Daoy (cell line): ENCODE results near the gene IL4R. TPM values are rescaled to one million over a fixed set of nuclear protein-coding genes. Genes with fewer than 3 reads are reported as not detected.
"Not testable (repeated sequence)": the region's sequence is repeated elsewhere in the genome, so short reads cannot be mapped to it uniquely, and the experiment has no call there.

Experiments used
- DNase-seq: peaks from one replicate; pipeline ENCODE4 v3.0.0-alpha.2; 2015; ENCODE audit warnings: low read depth
- total RNA-seq: library from RNA; depleted of rRNA; stranded (reverse); fragments of >200 nt; shearing (Covaris generic); gene quantifications from 2 replicates; pipeline ENCODE4 v1.2.3, GENCODE V29; 2014

Gene IL4R
- total RNA-seq, 1 experiment from 2014 or later = 8.6 TPM

- no peak for DNase-seq
Observed at GRCh38 chr16:27378871-27379481, 65.2 kb downstream of the IL4R start.

GRCh38 chr16:27379919-27380318 is 66.1 kb downstream of the IL4R start:
- no peak for DNase-seq

DNA sequence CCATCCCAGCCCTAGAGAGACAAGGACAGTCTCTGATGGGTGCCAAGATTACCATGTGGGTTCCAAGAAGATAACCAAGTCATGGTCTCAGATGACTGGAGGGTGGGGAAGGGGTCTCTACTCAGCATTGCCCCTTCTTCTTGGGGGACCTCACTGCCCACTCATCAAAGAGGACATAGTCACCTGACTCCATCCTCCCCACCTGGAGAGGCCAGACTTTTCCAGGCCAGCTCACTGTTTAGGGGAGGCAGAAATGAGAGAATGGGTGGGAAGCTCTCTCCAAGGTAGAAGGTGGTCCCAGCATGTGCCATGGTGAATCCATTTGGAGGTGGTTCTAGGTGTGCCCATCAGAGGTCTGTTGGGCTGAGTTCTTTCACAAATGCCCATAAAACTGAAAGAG is 67.5 kb downstream of the IL4R start:
- no peak for DNase-seq

GRCh38 chr16:27381974-27382855 is 68.4 kb downstream of the IL4R start:
- DNase-seq = no peak

DNA sequence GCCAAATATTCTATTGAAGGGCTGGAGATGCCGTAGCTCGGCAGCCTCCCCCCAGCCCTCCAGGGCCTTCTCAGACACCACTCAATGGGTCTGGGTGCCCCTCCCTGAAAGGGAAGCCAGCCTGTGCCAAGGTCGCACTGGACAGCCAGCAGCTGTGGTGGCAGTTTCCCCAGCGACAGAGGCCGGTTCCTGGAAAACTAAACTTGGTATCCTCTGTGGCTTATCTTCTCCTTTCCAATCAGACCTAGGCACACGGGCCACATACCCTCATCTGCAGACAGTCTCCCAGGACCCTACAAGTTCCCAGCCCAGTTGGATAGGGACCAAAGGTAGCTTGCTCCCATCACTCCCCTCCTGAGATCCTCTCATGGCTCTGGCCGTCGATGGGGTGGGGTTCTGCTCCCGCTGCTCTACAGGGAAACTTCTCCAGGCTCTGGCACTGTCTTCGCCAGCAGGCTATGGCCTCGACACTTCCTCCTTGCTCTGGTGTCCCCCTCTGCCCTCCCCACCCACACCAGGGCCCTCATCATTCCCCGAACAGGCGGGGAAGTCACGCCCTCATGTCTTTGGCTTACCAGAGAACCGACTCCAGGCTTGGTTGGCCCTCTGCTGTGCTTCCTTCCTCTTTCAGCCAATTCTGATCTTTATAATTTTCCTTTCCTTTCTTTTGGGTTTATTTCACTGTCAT is 69.9 kb downstream of the IL4R start:
- DNase-seq = no peak

DNA sequence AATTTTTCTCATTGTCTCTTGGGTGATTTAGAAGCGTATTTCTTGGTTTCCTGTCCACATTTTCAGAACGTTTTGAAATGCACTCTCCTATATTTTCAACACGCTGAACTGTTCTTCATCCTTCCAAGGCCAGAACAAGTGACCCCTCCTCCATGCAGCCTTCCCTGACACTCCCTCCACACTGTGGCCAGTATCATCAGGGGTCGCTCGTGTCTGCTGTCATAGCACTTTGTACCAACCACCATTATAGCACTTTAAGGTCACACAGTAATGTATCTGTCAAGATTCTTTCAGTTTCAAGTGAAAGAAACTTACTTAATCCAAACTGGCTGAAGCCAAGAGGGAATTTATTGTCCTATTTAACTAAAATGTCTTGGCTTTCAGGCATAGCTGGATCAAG is 70.7 kb downstream of the IL4R start:
- no peak for DNase-seq

GRCh38 chr16:27385398-27385797 is 71.6 kb downstream of the IL4R start:
- no peak for DNase-seq

- DNase-seq = no peak
Observed at GRCh38 chr16:27386674-27387073, 72.9 kb downstream of the IL4R start.

- no peak for DNase-seq
Observed at GRCh38 chr16:27387724-27388123, 74.0 kb downstream of the IL4R start.

DNA sequence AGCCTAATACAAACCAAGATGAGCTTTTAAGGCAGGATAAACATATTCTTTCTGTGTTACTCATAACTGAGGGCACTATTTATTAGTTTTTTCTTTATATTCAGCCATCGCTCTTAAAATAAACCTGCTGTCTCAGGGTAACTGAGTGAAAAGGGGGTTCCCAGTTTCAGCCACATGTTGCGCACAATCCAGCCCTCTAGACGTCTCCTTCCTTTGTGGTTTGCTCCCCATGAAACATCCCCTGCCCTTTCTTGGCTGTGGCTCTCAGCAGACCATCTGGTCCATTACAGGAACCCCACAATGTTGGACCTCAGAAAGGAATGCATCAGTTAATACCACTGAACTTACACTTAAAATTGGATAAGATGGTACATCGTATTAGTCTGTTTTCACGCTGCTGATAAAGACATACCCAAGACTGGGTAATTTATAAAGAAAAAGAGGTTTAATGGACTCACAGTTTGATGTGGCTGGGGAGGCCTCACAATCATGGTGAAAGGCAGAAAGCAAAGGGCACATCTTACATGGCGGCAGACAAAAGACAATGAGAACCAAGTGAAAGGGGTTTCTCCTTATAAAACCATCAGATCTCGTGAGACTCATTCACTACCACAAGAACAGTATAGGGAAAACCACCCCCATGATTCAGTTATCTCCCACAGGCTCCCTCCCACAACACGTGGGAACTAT is 75.6 kb downstream of the IL4R start:
- DNase-seq = no peak

DNA sequence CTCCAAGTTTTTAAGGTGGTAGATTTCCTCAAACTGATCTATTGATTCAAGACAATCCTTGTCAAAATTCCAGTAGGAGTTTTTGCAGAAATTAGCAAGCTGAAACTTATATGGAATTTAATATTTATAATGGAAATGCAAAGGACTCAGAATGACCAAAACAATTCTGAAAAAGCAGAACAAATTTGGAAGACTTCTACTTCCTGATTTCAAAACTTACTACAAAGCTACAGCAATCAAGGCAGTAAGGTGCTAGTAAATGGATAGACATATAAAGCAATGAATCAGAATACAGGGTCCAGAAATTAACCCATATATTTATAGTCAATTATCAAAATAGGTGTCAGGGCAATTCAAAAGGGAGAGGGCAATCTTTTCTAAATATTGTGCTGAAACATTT is 76.4 kb downstream of the IL4R start:
- no peak for DNase-seq

DNA sequence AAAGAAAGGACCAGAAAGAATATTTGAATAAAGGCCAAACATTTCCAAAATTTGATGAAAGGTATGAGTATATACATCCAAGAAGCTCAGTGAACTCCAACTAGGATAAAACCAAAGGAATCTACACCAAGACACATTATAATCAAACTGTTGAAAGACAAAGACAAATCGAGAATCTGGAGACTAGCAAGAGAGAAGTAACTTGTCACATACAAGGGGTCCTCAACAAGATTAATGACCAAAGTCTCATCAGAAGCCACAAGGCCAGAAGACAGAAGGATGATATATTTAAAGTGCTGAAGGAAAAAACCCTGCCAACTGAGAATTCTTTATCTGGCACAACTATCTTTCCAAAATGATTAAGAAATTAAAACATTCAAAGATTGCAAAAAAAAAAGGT is 78.9 kb downstream of the IL4R start:
- DNase-seq = no peak

DNA sequence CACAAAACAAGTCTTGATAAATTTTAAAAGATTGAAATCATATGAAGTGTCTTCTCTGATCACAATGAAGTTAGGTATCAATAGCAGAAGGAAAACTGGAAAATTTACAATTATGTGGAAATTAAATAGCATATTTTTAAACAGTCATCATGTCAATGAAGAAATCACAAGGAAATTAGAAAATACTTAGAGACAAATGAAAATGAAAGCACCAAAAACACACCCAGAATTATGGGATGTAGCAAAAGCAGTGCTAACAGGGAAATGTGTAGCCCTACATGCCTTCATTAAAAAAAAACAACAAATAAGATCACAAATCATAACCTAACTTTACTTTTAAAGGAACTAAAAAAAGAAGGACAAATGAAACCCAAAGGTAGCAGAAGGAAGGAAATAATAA is 80.7 kb downstream of the IL4R start:
- DNase-seq = no peak

GRCh38 chr16:27398341-27398893 is 84.6 kb downstream of the IL4R start:
- DNase-seq = not testable (repeated sequence)

DNA sequence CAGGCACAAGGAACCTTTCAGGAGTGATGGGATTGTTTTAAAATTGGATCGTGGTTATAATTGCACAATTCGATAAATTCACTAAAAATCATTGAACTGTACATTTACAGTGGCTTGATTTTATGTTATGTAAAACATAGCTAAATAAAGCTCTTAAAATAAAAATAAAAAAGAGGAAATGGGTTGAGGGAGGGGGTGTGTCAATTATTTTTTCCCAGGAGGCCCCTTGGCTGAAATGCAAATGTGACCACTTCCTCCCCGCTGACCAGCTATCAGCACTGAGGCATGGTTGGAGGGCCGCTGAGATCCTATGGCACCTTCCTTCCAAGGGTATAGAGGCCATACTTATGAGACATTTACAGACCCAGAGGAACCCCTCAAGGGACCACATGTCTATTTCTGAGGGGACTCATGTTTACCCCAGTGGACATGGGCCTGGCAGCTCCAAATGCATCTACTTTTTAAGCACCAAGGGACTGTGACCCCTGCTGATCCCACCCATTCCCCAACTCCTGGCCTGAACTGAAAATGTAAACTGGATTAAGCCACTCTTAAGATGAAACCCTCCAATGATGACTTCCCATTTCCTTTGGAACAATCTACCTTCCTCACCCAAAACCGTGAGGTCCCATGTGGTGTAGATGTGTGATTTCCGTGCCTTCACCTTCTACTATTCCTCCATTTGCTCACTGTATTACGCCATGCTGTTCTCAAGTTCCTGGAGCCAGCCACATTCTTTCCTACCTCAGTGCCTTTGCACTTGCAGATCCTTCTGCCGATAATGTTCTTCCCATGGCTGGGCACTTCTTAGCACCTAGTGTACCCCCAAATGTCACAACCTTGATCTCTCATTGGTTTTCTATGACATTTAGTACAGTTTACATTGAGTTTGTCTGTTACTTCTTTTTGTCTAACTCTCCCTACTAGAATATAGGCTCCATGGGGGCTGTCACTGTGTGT is 85.4 kb downstream of the IL4R start:
- no peak for DNase-seq

- no peak for DNase-seq
Observed at GRCh38 chr16:27399969-27400368, 86.2 kb downstream of the IL4R start.

DNA sequence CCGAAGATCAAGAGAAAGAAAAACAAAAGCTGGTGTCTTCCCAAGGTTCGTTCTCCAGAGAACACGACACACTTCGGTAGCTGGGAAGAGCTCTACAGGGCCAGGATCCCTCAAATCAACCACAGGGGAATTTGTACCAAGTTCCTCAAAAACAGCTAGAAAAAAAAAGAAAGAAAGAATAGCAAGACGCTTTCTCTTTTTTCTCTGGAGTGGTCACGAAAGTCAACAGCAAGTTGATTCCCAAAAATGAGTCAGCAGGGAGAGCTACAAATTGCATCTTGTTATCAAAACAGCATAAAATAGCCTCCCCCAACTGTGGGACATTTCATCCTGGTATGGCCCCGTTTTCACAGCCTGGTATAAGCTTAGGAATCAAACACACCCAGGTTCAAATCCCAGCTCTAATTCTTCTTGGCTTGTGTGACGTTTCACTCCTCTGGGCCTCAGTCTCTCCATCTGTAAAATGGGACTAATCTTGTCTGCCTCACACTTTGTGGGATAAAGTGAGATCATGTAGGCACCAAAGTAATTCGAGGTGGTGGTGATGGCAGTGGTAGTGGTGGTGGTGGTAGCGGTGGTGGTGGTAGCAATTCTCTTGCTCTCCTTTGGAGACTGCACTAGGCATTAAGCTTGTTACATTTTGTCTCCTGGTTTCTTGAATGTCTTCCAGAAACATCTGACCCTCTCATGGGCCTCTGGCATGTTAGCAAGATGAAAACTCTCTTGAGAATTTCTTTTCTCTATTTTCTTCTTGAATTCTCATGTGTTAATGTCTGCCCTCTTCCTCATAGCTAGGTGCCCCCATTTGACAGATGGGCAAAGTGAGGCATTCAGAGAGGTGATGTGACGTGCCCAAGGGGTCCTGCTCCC is 87.2 kb downstream of the IL4R start:
- peak; percentile 41 for DNase-seq

GRCh38 chr16:27401768-27402568 is 88.2 kb downstream of the IL4R start, which contains the start of gene IL21R:
IL21R (plus strand) TSS chr16:27402174; CDS start chr16:27430072, 27,898 bp downstream.
- peak; percentile 45 for DNase-seq

DNA sequence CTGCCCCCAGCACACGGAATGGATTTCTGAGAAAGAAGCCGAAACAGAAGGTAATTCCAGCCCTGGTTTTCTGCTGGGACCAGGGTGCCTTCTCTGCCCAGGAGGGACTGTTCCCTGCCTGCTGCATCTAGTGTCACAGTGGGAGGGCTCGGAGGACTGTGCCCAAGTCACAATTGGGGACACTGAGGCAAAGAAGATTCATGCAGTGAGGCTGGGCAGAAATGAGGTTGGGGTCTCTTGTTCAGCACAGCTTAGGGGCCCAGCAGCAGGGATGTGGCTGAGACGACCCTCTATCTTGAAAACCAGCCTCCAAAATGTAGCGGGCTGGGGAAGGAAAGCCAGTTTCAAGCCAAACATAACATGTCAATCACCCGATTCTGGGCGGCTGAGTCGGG is 88.8 kb downstream of the IL4R start:
- DNase-seq = no peak
